H1 (cell line): ENCODE results near the gene PPP4R3A. TPM values are rescaled to one million over a fixed set of nuclear protein-coding genes. Genes with fewer than 3 reads are reported as not detected.
A peak's percentile ranks its signal among the peaks of the same experiment; 100 is the strongest.

Experiments
- CTCF ChIA-PET: fragments of 300-600 bp; sonication (Branson Sonifier 250); formaldehyde crosslinking; loops from one replicate; lab custom pipeline; 2021; ENCODE audit not compliant: partially characterized antibody; lab: Charles Lee
- POLR2A ChIA-PET: fragments of 300-600 bp; sonication (Branson Sonifier 250); formaldehyde crosslinking; loops from one replicate; lab custom pipeline; 2021; ENCODE audit warnings: inconsistent platforms; ENCODE audit not compliant: partially characterized antibody; lab: Charles Lee
- DNase-seq, 2 experiments: peaks; one replicate each; pipeline versions ENCODE4 v3.0.0 to v3.0.0-alpha.2; 2010 to 2022; ENCODE audit warnings: low spot score in 2 of 2, low read depth in 1 of 2, mixed read lengths in 1 of 2
- FAIRE-seq: peaks from 2 replicates; lab custom pipeline; 2011; peaks lifted over from hg19 to GRCh38; lab: Jason Lieb, UNC
- H2AFZ ChIP-seq: 2 replicates; pipeline ENCODE4 v1.8.1; 2012; ENCODE audit warnings: low read length, inconsistent platforms
- H2AK5ac ChIP-seq: 2 replicates; pipeline ENCODE4 v1.6.1; 2013; ENCODE audit warnings: low read depth, low read length
- H2BK120ac ChIP-seq: replicated peaks from 2 replicates; pipeline ENCODE3; 2013; ENCODE audit warnings: low read depth, low read length, inconsistent platforms
- H2BK12ac ChIP-seq: 2 replicates; pipeline ENCODE4 v1.6.1; 2013; ENCODE audit warnings: low read depth, low read length
- H2BK15ac ChIP-seq: 2 replicates; pipeline ENCODE4 v1.6.1; 2013; ENCODE audit warnings: low read length
- H2BK20ac ChIP-seq: 2 replicates; pipeline ENCODE4 v1.6.1; 2013; ENCODE audit warnings: low read length
- H2BK5ac ChIP-seq: 2 replicates; pipeline ENCODE4 v1.6.1; 2013; ENCODE audit warnings: low read depth, low read length
- H3K14ac ChIP-seq: 2 replicates; pipeline ENCODE4 v1.6.1; 2013; ENCODE audit warnings: inconsistent platforms; ENCODE audit not compliant: insufficient read length
- H3K18ac ChIP-seq: 2 replicates; pipeline ENCODE4 v1.6.1; 2013; ENCODE audit warnings: low read length; ENCODE audit errors: extremely low read depth
- H3K23ac ChIP-seq: 2 replicates; pipeline ENCODE4 v1.6.1; 2013; ENCODE audit warnings: inconsistent platforms; ENCODE audit not compliant: insufficient read length
- H3K23me2 ChIP-seq: 2 replicates; pipeline ENCODE4 v1.6.1; 2013; ENCODE audit warnings: low read depth, low read length
- H3K27ac ChIP-seq: 2 replicates; pipeline ENCODE4 v1.6.1; 2011; ENCODE audit warnings: low read depth, low read length, inconsistent platforms
- H3K27me3 ChIP-seq, 4 experiments: replicated peaks in 1 of 4; 1 replicate in 1 of 4; 2 replicates in 3 of 4; pipeline versions ENCODE4 v1.6.1 to v1.8.1; 2011 to 2013; ENCODE audit warnings: low read length in 3 of 4, mild to moderate bottlenecking in 3 of 4, inconsistent platforms in 2 of 4, mixed read lengths in 2 of 4, moderate library complexity in 1 of 4; ENCODE audit not compliant: control insufficient read depth in 3 of 4, insufficient read depth in 3 of 4; ENCODE audit errors: extremely low read depth in 1 of 4
- H3K36me3 ChIP-seq, 4 experiments: 2 replicates each; pipeline versions ENCODE4 v1.6.1 to v1.8.1; 2011 to 2013; ENCODE audit warnings: mild to moderate bottlenecking in 4 of 4, low read length in 3 of 4, moderate library complexity in 2 of 4, control low read depth in 1 of 4, inconsistent platforms in 1 of 4; ENCODE audit not compliant: insufficient read depth in 4 of 4, control insufficient read depth in 2 of 4
- H3K4ac ChIP-seq: replicated peaks from 2 replicates; pipeline ENCODE3; 2013; ENCODE audit warnings: low read length, low read depth, mixed read lengths, inconsistent platforms; ENCODE audit not compliant: insufficient read length
- H3K4me1 ChIP-seq, 4 experiments: replicated peaks in 1 of 4; 1 replicate in 1 of 4; 2 replicates in 3 of 4; pipeline versions ENCODE4 v1.6.1 to v1.8.1; 2011 to 2013; ENCODE audit warnings: low read length in 3 of 4, inconsistent platforms in 2 of 4, mixed read lengths in 1 of 4; ENCODE audit not compliant: insufficient read depth in 4 of 4, control insufficient read depth in 3 of 4
- H3K4me2 ChIP-seq, 2 experiments: 2 replicates each; pipeline versions ENCODE4 v1.6.1 to v1.8.1; 2011 to 2013; ENCODE audit warnings: low read depth in 2 of 2, low read length in 2 of 2, control low read depth in 1 of 2, inconsistent platforms in 1 of 2, mild to moderate bottlenecking in 1 of 2; ENCODE audit not compliant: insufficient read depth in 1 of 2
- H3K4me3 ChIP-seq, 4 experiments: fragments of 200-600, 300-600 bp in 1 of 4; sonication (generic), shearing (Covaris generic), sonication (Bioruptor Twin) in 1 of 4; 2 replicates each; pipeline versions ENCODE4 v1.5.1 to v1.8.1; 2011 to 2016; ENCODE audit warnings: low read length in 4 of 4, low read depth in 3 of 4, control low read depth in 2 of 4, inconsistent platforms in 2 of 4, mild to moderate bottlenecking in 2 of 4, mixed read lengths in 1 of 4, moderate library complexity in 1 of 4; ENCODE audit not compliant: insufficient read depth in 2 of 4; ENCODE audit errors: extremely low read depth in 1 of 4
- H3K56ac ChIP-seq: replicated peaks from 2 replicates; pipeline ENCODE3; 2013; ENCODE audit warnings: low read depth, mild to moderate bottlenecking, mixed read lengths, low read length, inconsistent platforms; ENCODE audit not compliant: insufficient read length
- H3K79me1 ChIP-seq: 2 replicates; pipeline ENCODE4 v1.6.1; 2013; ENCODE audit warnings: low read depth, low read length, control low read depth
- H3K79me2 ChIP-seq, 2 experiments: 2 replicates each; pipeline versions ENCODE4 v1.6.1 to v1.8.1; 2012 to 2013; ENCODE audit warnings: low read length in 2 of 2, mild to moderate bottlenecking in 2 of 2, inconsistent platforms in 1 of 2; ENCODE audit not compliant: insufficient read depth in 2 of 2, control insufficient read depth in 1 of 2
- H3K9ac ChIP-seq, 4 experiments: replicated peaks in 1 of 4; 1 replicate in 1 of 4; 2 replicates in 3 of 4; pipeline versions ENCODE4 v1.6.1 to v1.8.1; 2011 to 2013; ENCODE audit warnings: low read depth in 3 of 4, low read length in 3 of 4, control low read depth in 2 of 4, mild to moderate bottlenecking in 2 of 4, moderate library complexity in 2 of 4, inconsistent platforms in 1 of 4; ENCODE audit errors: extremely low read depth in 1 of 4
- H3K9me3 ChIP-seq, 2 experiments: 2 replicates each; pipeline versions ENCODE4 v1.6.1 to v1.8.1; 2012 to 2013; ENCODE audit warnings: mild to moderate bottlenecking in 2 of 2, moderate library complexity in 2 of 2, control low read depth in 1 of 2, inconsistent platforms in 1 of 2, low read depth in 1 of 2, low read length in 1 of 2, mixed read lengths in 1 of 2; ENCODE audit not compliant: insufficient read depth in 2 of 2
- H4K20me1 ChIP-seq, 2 experiments: replicated peaks in 1 of 2; 2 replicates each; pipeline versions ENCODE3 to v1.8.1; 2011 to 2013; ENCODE audit warnings: inconsistent platforms in 2 of 2, low read length in 2 of 2, mild to moderate bottlenecking in 1 of 2; ENCODE audit not compliant: insufficient read depth in 2 of 2, control insufficient read depth in 1 of 2
- H4K5ac ChIP-seq: 2 replicates; pipeline ENCODE4 v1.6.1; 2013; ENCODE audit warnings: low read length, low read depth, mixed read lengths, inconsistent platforms; ENCODE audit not compliant: insufficient read length
- H4K8ac ChIP-seq: 2 replicates; pipeline ENCODE4 v1.8.0; 2013; ENCODE audit warnings: mild to moderate bottlenecking, moderate library complexity, low read length, inconsistent platforms; ENCODE audit not compliant: insufficient read depth; ENCODE audit errors: extremely low read depth
- H4K91ac ChIP-seq: replicated peaks from 2 replicates; pipeline ENCODE3; 2013; ENCODE audit warnings: low read length, mixed read lengths, inconsistent platforms; ENCODE audit not compliant: insufficient read length
- BACH1 ChIP-seq: IDR thresholded peaks from 2 replicates; pipeline ENCODE4 v1.6.1; 2012; ENCODE audit warnings: low read length, improper control_type of control experiment
- BRCA1 ChIP-seq: IDR thresholded peaks from 2 replicates; pipeline ENCODE4 v1.6.1; 2012; ENCODE audit warnings: low read depth, low read length, improper control_type of control experiment
- EP300 ChIP-seq, 2 experiments: IDR thresholded peaks; 1 replicate in 1 of 2; 2 replicates in 1 of 2; pipeline ENCODE4 v1.6.1; 2011 to 2012; ENCODE audit warnings: low read depth in 2 of 2, low read length in 2 of 2, mild to moderate bottlenecking in 2 of 2, borderline replicate concordance in 1 of 2, inconsistent platforms in 1 of 2, moderate library complexity in 1 of 2
- GABPA ChIP-seq: IDR thresholded peaks from 2 replicates; pipeline ENCODE4 v1.6.1; 2011; ENCODE audit warnings: mild to moderate bottlenecking, low read length, moderate library complexity, borderline replicate concordance; ENCODE audit not compliant: insufficient read depth
- HDAC6 ChIP-seq: IDR thresholded peaks from one replicate; pipeline ENCODE4 v1.7.1; 2012; ENCODE audit warnings: low read depth, mild to moderate bottlenecking, inconsistent platforms, low read length, moderate library complexity
- KDM1A ChIP-seq: fragments of 200-600, 300-600 bp; sonication (generic); IDR thresholded peaks from 2 replicates; pipeline ENCODE4 v1.7.1; 2016; ENCODE audit warnings: mild to moderate bottlenecking, low read length, borderline replicate concordance
- NRF1 ChIP-seq: IDR thresholded peaks from 2 replicates; pipeline ENCODE4 v1.6.1; 2011; ENCODE audit warnings: mild to moderate bottlenecking, low read depth, low read length, improper control_type of control experiment
- POLR2AphosphoS5 ChIP-seq: IDR thresholded peaks from 2 replicates; pipeline ENCODE4 v1.6.1; 2011; ENCODE audit warnings: low read depth, low read length
- RFX5 ChIP-seq: IDR thresholded peaks from 2 replicates; pipeline ENCODE4 v1.6.1; 2011; ENCODE audit warnings: low read depth, low read length, improper control_type of control experiment, borderline replicate concordance
- SP2 ChIP-seq: IDR thresholded peaks from 2 replicates; pipeline ENCODE4 v1.6.1; 2012; ENCODE audit warnings: mild to moderate bottlenecking, low read length, inconsistent platforms
- TAF7 ChIP-seq: optimal IDR thresholded peaks from 2 replicates; pipeline ENCODE3; 2011; ENCODE audit warnings: low read depth, mild to moderate bottlenecking, inconsistent platforms, low read length, moderate library complexity, borderline replicate concordance
- ZNF274 ChIP-seq: IDR thresholded peaks from 2 replicates; pipeline ENCODE4 v1.7.0; 2012; ENCODE audit warnings: low read length, borderline replicate concordance; ENCODE audit errors: extremely low read depth
- WGBS, 2 experiments: shearing (Covaris generic) in 1 of 2; methylation state at CpG; one replicate each; pipeline versions ENCODE4 v1.1.6 to v1.1.7; 2013 to 2015; ENCODE audit warnings: low lambda C conversion rate in 2 of 2, mixed read lengths in 2 of 2, inconsistent platforms in 1 of 2, low coverage in 1 of 2, missing lambda C conversion rate in 1 of 2; ENCODE audit not compliant: insufficient replicate concordance in 2 of 2, insufficient coverage in 1 of 2, insufficient read length in 1 of 2; ENCODE audit errors: extremely low coverage in 1 of 2, missing lambda C conversion rate in 1 of 2; 5-methylcytosine and 5-hydroxymethylcytosine counted together
- polyA plus RNA-seq, 7 experiments: library from polyadenylated mRNA; depleted of rRNA in 3 of 7; stranded (reverse) in 5 of 7; unstranded in 2 of 7; fragments of >200 nt in 5 of 7; fragments of 200-250 nt in 2 of 7; gene quantifications; 1 replicate in 5 of 7; 2 replicates in 1 of 7; 4 replicates in 1 of 7; pipeline versions ENCODE4 v1.2.1 to v1.2.3, GENCODE V29; 2011 to 2013; ENCODE audit warnings: missing spikeins in 2 of 7, mixed read lengths in 2 of 7
- total RNA-seq: library from RNA; stranded (reverse); fragmentation: NEBNext Ultra II Directional; extraction: Animal tissue kit (Norgen Biotek cat#: 25700); gene quantifications from 2 replicates; pipeline ENCODE4 v1.2.1, GENCODE V29; 2021
- TF ChIP-seq, protein P1 (sequence below): IDR thresholded peaks from 2 replicates; pipeline ENCODE4 v1.6.1; 2012; ENCODE audit warnings: inconsistent platforms

Gene PPP4R3A
- total and polyA plus RNA-seq, 2 of the 8 experiments (the other 6 are each of a cell fraction or from before 2014, with no cell fraction given), result 31.7 to 122 TPM

DNA sequence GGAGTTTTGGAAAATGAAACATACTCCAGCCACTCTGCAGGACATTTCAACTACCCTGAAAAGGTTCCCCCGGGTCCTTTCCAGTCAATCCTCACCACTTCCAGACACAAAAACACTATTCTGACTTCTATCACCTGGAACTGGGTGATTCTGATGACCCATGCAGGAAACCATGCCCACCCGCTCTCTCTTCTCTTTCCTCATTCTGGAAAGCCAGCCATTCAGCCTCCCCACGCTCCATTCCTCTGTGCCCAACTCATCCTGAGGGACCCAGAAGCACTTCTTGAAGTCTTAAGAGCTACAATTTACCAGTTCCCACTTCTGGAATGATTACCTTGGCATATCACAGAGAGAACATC is 95.7 kb downstream of the PPP4R3A start:
- H3K36me3 ChIP-seq, result no peaks in the 10 kb centered on the region
- FAIRE-seq, result no peak
- CTCF ChIA-PET, result interaction anchor here (0.6 to 10.0 kb wide), 14 partner anchors 10 to 235 kb away, joined by 3 to 135 read pairs (median 4); no protein-coding TSS in a partner anchor
- no peak overlapping the region for H3K27ac ChIP-seq
- peak overlapping the region; percentile 82 for H2BK20ac ChIP-seq
- no peak overlapping the region for H3K23ac ChIP-seq
- peaks cover 3% of the 10 kb centered on the region; the same call in 1 of the 2 replicates for H3K79me1 ChIP-seq
- no peak overlapping the region for H3K56ac ChIP-seq
- peaks cover 0 to 7% of the 10 kb centered on the region in 2 experiments for H4K20me1 ChIP-seq
- peak overlapping the region; percentile 81; the same call in 1 of the 2 replicates for H2BK15ac ChIP-seq
- H2BK120ac ChIP-seq, result no peak overlapping the region
- peak overlapping the region; percentile 63 for H3K18ac ChIP-seq
- H3K9ac ChIP-seq, result no peak overlapping the region
- peak overlapping the region; percentile 9 to 53; a peak in 3 of 4 replicates for H3K4me2 ChIP-seq
- H3K4me3 ChIP-seq, result 0 out of 8 replicates have a peak overlapping the region, but pooled peaks of 1 of the 4 experiments have one; percentile 12
- H2BK12ac ChIP-seq, result peak overlapping the region; percentile 96
- WGBS, 2 experiments, result 83% methylated on average over 3 of the region's 3 CpGs; no CpG with 5 or more reads in 1 of the 2 experiments
- peak overlapping the region; percentile 36 for H4K91ac ChIP-seq
- H3K4me1 ChIP-seq, result peaks cover 7 to 30% (median 19%) of the 10 kb centered on the region in 4 experiments; a peak in 6 of 7 replicates
- no peak overlapping the region for H4K5ac ChIP-seq
- H3K27me3 ChIP-seq, result peaks cover 0 to 6% (median 3%) of the 10 kb centered on the region in 4 experiments; a peak in 2 of 7 replicates
- H2BK5ac ChIP-seq, result peak overlapping the region; percentile 96; the same call in 1 of the 2 replicates
- POLR2A ChIA-PET, result interaction anchor here (1.1 to 7.0 kb wide), 5 partner anchors 12 to 110 kb away, joined by 3 to 66 read pairs (median 7); no protein-coding TSS in a partner anchor
- peaks cover 10 to 63% of the 10 kb centered on the region in 2 experiments for H3K79me2 ChIP-seq
- H2AFZ ChIP-seq, result no peak overlapping the region
- no peak for DNase-seq
- H3K14ac ChIP-seq, result no peak overlapping the region
- H3K23me2 ChIP-seq, result peaks cover 21% of the 10 kb centered on the region
- H3K4ac ChIP-seq, result no peak overlapping the region
- peak overlapping the region; percentile 75; the same call in 1 of the 2 replicates for H2AK5ac ChIP-seq
- no peaks in the 10 kb centered on the region for H3K9me3 ChIP-seq
- no peak overlapping the region for H4K8ac ChIP-seq
- TF ChIP-seq RFX5, result no peak
- TF ChIP-seq NRF1, result no peak
- no peak for TF ChIP-seq KDM1A
- no peak for TF ChIP-seq HDAC6
- TF ChIP-seq TAF7, result no peak
- no peak for TF ChIP-seq EP300 (IDR thresholded peaks at IDR 0.05; ENCODE audit: borderline replicate concordance in 1 of 2, low read depth in 2 of 2, low read length in 2 of 2)
- TF ChIP-seq GABPA, result no peak
- no peak for TF ChIP-seq ZNF274
- TF ChIP-seq BACH1, result no peak
- TF ChIP-seq POLR2AphosphoS5, result no peak
- no peak for TF ChIP-seq SP2
- TF ChIP-seq, protein P1, sequence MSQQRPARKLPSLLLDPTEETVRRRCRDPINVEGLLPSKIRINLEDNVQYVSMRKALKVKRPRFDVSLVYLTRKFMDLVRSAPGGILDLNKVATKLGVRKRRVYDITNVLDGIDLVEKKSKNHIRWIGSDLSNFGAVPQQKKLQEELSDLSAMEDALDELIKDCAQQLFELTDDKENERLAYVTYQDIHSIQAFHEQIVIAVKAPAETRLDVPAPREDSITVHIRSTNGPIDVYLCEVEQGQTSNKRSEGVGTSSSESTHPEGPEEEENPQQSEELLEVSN, result no peak
- no peak for TF ChIP-seq BRCA1
